CD4-positive, alpha-beta T cell (primary cell): ENCODE measurements around the gene PAIP1. TPM values are rescaled to one million over a fixed set of nuclear protein-coding genes. Genes with fewer than 3 reads are reported as not detected.
A peak's percentile ranks its signal among the peaks of the same experiment; 100 is the strongest.
"Not testable (repeated sequence)": the region's sequence is repeated elsewhere in the genome, so short reads cannot be mapped to it uniquely, and the experiment has no call there.

Source experiments
- ATAC-seq: fragments of 200-7000 bp; cut with Tn5 transposase; one replicate; pipeline ENCODE4 v1.10.0; 2022; ENCODE audit warnings: mild to moderate bottlenecking; ENCODE audit not compliant: poor library complexity
- CTCF ChIA-PET: fragments of 350-600 bp; sonication (Branson Sonifier 250); formaldehyde crosslinking; loops from one replicate; lab custom pipeline; 2021; ENCODE audit warnings: antibody characterized with exemption, inconsistent platforms; lab: Charles Lee
- POLR2A ChIA-PET: fragments of 350-600 bp; sonication (Branson Sonifier 250); formaldehyde crosslinking; loops from one replicate; lab custom pipeline; 2021; ENCODE audit warnings: antibody characterized with exemption, inconsistent platforms; lab: Charles Lee
- DNase-seq, 14 experiments: peaks; one replicate each; pipeline ENCODE4 v3.0.0-alpha.2; 2013 to 2020; ENCODE audit warnings: mixed read lengths in 2 of 14
- H3K27ac ChIP-seq, 2 donors: one replicate each; pipeline versions ENCODE4 v1.5.1 to v1.7.0; 2013; ENCODE audit warnings: low read length in 2 of 2, low read depth in 1 of 2, mild to moderate bottlenecking in 1 of 2
- H3K27me3 ChIP-seq, 2 experiments: 1 replicate in 1 of 2; 2 replicates in 1 of 2; pipeline versions ENCODE4 v1.6.1 to v1.7.0; 2013; ENCODE audit warnings: low read length in 2 of 2, control low read depth in 1 of 2, mild to moderate bottlenecking in 1 of 2, moderate library complexity in 1 of 2; ENCODE audit not compliant: insufficient read depth in 2 of 2, control insufficient read depth in 1 of 2
- H3K36me3 ChIP-seq: one replicate; pipeline ENCODE4 v1.6.1; 2013; ENCODE audit warnings: low read length, control low read depth; ENCODE audit not compliant: insufficient read depth
- H3K4me1 ChIP-seq: one replicate; pipeline ENCODE4 v1.6.1; 2013; ENCODE audit warnings: low read length, control low read depth; ENCODE audit not compliant: insufficient read depth
- H3K4me3 ChIP-seq: one replicate; pipeline ENCODE4 v1.5.1; 2013; ENCODE audit warnings: mild to moderate bottlenecking, low read length, moderate library complexity
- H3K9me3 ChIP-seq, 2 experiments: 1 replicate in 1 of 2; 2 replicates in 1 of 2; pipeline versions ENCODE4 v1.6.1 to v1.7.0; 2013; ENCODE audit warnings: low read length in 2 of 2, mild to moderate bottlenecking in 2 of 2, control low read depth in 1 of 2, moderate library complexity in 1 of 2; ENCODE audit not compliant: control insufficient read depth in 1 of 2, insufficient read depth in 1 of 2
- H3K27ac Mint-ChIP-seq: one replicate; pipeline ENCODE4 v1.8.0; 2020; ENCODE audit warnings: mixed read lengths
- H3K27me3 Mint-ChIP-seq: one replicate; pipeline ENCODE4 v1.8.0; 2021; ENCODE audit warnings: mixed read lengths
- H3K36me3 Mint-ChIP-seq: one replicate; pipeline ENCODE4 v1.8.0; 2021; ENCODE audit warnings: low read depth, mixed read lengths
- H3K4me1 Mint-ChIP-seq: one replicate; pipeline ENCODE4 v1.8.0; 2021; ENCODE audit warnings: low read depth, mixed read lengths
- H3K4me3 Mint-ChIP-seq: one replicate; pipeline ENCODE4 v1.8.0; 2020; ENCODE audit warnings: mild to moderate bottlenecking, mixed read lengths
- H3K9me3 Mint-ChIP-seq: one replicate; pipeline ENCODE4 v1.8.0; 2020; ENCODE audit warnings: mixed read lengths
- intact Hi-C, 2 experiments: fragments of 100-400 bp; cut with DNase I in 1 of 2; cut with micrococcal nuclease in 1 of 2; formaldehyde crosslinking; loops; one replicate each; pipeline versions ENCODE4 v1.15.1 to v1.9.0; 2023 to 2025; cut with DNase I, micrococcal nuclease
- total RNA-seq, 174 experiments: library from RNA in 2 of 174; stranded (reverse) in 2 of 174; gene quantifications; one replicate each; pipeline ENCODE4 v1.2.3 and lab custom pipeline; 2021 to 2026
- TF ChIP-seq, protein P1 (sequence below): fragments of 200-600 bp; IDR thresholded peaks from one replicate; pipeline ENCODE4 v1.8.0; 2022; ENCODE audit warnings: antibody characterized with exemption, mild to moderate bottlenecking

PAIP1 gene
- total RNA-seq, 2 experiments from 2014 or later = 33.9 to 35.1 TPM

DNA sequence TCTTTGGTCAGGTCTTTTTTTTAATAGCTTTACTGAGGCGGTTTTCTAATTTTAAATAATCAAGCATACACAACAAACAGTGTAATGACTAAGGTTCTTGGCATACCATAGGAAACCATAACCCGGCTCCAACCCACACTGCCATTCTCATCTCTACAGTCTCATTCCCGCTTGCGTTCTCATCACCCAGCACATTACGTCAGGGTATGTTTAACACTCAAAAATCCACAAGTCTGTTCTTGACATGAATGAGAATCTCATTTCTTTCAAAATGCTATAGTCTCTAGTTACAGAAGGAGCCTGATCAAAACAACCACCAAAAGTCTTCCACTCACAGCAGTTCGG, 42.4 kb downstream of the PAIP1 start:
- Histone ChIP-seq H3K36me3 (no peaks in the 10 kb centered on the region), H3K9me3 (no peaks in the 10 kb centered on the region), H3K4me3 (peak overlapping the region; percentile 63), H3K27ac (peak overlapping the region; percentile 75 to 92), H3K27me3 (no peaks in the 10 kb centered on the region), H3K4me1 (peaks cover 10% of the 10 kb centered on the region)
- POLR2A ChIA-PET = interaction anchor here (0.6 to 2.2 kb wide), 14 partner anchors 10 to 522 kb away, joined by 3 to 101 read pairs (median 6); partner anchors contain the start of genes HMGCS1, NNT, TMEM267 and ZNF131
- peak; percentile 68 for ATAC-seq
- TF ChIP-seq, protein P1, sequence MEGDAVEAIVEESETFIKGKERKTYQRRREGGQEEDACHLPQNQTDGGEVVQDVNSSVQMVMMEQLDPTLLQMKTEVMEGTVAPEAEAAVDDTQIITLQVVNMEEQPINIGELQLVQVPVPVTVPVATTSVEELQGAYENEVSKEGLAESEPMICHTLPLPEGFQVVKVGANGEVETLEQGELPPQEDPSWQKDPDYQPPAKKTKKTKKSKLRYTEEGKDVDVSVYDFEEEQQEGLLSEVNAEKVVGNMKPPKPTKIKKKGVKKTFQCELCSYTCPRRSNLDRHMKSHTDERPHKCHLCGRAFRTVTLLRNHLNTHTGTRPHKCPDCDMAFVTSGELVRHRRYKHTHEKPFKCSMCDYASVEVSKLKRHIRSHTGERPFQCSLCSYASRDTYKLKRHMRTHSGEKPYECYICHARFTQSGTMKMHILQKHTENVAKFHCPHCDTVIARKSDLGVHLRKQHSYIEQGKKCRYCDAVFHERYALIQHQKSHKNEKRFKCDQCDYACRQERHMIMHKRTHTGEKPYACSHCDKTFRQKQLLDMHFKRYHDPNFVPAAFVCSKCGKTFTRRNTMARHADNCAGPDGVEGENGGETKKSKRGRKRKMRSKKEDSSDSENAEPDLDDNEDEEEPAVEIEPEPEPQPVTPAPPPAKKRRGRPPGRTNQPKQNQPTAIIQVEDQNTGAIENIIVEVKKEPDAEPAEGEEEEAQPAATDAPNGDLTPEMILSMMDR = no peak
- CTCF ChIA-PET = interaction anchor here (3.0 kb wide), 1 partner anchor 30 kb away, joined by 30 read pairs; the partner anchor contains the start of gene TMEM267
- peak in 1 of 14 experiments; percentile 3 for DNase-seq
- H3K27ac Mint-ChIP-seq = peak overlapping the region; percentile 92
- peaks cover 29% of the 10 kb centered on the region for H3K4me1 Mint-ChIP-seq
- peaks cover 8% of the 10 kb centered on the region for H3K36me3 Mint-ChIP-seq
- no peaks in the 10 kb centered on the region for H3K27me3 Mint-ChIP-seq
- H3K4me3 Mint-ChIP-seq = peak overlapping the region; percentile 92
- H3K9me3 Mint-ChIP-seq = no peaks in the 10 kb centered on the region
- intact Hi-C loops = loop anchor here (2.0 to 10.0 kb wide), 4 partner anchors 32 to 200 kb away; partner anchors contain the start of genes HMGCS1 (in 1 of the 2), NNT (in 1 of the 2), PAIP1 (in 1 of the 2) and TMEM267 (in 1 of the 2)

DNA sequence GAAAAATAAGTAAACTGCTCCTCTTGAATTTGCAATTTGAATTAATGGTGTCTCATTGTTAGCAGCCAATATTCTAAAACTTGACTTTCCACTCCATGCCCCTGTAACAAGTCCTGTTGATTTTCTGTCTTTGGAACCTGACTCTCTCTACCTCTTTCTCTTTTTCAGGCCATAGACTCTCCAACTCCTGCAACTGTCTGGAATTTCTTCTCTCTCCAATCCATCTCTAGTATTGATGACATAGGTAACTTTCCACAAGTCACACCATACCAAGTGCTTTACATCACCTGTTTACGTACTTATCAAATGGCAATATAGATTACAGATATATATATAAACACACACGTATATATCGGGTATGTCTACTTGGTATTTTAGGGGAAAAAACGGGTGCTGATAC, 42.9 kb downstream of the PAIP1 start:
- peaks cover 10% of the 10 kb centered on the region for H3K4me1 ChIP-seq
- no peaks in the 10 kb centered on the region for H3K9me3 ChIP-seq
- TF ChIP-seq, protein P1 = no peak
- Mint-ChIP-seq H3K4me1 (peaks cover 29% of the 10 kb centered on the region), H3K27me3 (no peaks in the 10 kb centered on the region), H3K9me3 (no peaks in the 10 kb centered on the region), H3K4me3 (peak overlapping the region; percentile 92), H3K36me3 (peaks cover 8% of the 10 kb centered on the region), H3K27ac (peak overlapping the region; percentile 92)
- ChIA-PET CTCF (interaction anchor here (3.0 kb wide), 1 partner anchor 29 kb away, joined by 30 read pairs; the partner anchor contains the start of gene TMEM267), POLR2A (interaction anchor here (1.4 to 2.2 kb wide), 3 partner anchors 28 to 42 kb away, joined by 3 to 101 read pairs (median 7); partner anchors contain the start of gene TMEM267)
- no peak for DNase-seq
- no peaks in the 10 kb centered on the region for H3K36me3 ChIP-seq
- peak overlapping the region; percentile 63 for H3K4me3 ChIP-seq
- no peaks in the 10 kb centered on the region for H3K27me3 ChIP-seq
- peak overlapping the region in 1 of 2 donors; percentile 92 for H3K27ac ChIP-seq
- no peak for ATAC-seq
- intact Hi-C loops = loop anchor here (2.0 to 10.0 kb wide), 4 partner anchors 31 to 199 kb away; partner anchors contain the start of genes HMGCS1 (in 1 of the 2), NNT (in 1 of the 2), PAIP1 (in 1 of the 2) and TMEM267 (in 1 of the 2)

DNA sequence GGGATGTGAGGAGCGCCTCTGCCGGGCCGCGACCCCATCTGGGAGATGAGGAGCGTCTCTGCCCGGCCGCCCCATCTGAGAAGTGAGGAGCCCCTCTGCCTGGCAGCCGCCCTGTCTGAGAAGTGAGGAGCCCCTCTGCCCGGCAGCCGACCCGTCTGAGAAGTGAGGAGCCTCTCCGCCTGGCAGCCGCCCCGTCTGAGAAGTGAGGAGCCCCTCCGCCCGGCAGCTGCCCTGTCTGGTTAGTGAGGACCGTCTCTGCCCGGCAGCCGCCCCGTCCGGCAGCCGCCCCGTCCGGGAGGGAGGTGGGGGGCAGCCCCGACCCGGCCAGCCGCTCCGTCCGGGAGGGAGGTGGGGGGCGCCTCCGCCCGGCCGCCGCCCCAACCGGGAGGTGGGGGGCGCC, 45.8 kb downstream of the PAIP1 start:
- ATAC-seq, H3K36me3 Mint-ChIP-seq: not testable (repeated sequence)

More for the DNA sequence above, 45.8 kb downstream of the PAIP1 start:
- H3K4me3 ChIP-seq, POLR2A ChIA-PET, H3K4me3 Mint-ChIP-seq, H3K27ac ChIP-seq, H3K4me1 ChIP-seq, H3K36me3 ChIP-seq, H3K27ac Mint-ChIP-seq, H3K9me3 Mint-ChIP-seq, H3K27me3 ChIP-seq, H3K9me3 ChIP-seq, DNase-seq, H3K27me3 Mint-ChIP-seq: not testable (repeated sequence)
- H3K4me1 Mint-ChIP-seq = peaks cover 29% of the 10 kb centered on the region
- CTCF ChIA-PET = interaction anchor here (1.8 kb wide), 1 partner anchor 27 kb away, joined by 4 read pairs; the partner anchor contains the start of gene TMEM267
- intact Hi-C loops = loop anchor here in 1 of 2 experiments (10.0 kb wide), 2 partner anchors 94 to 196 kb away; partner anchors contain the start of genes HMGCS1 and NNT
